OCI-LY7 (cell line): ENCODE data around the gene HACD3. TPM values are rescaled to one million over a fixed set of nuclear protein-coding genes. Genes with fewer than 3 reads are reported as not detected.

Experiments used
- BruUV-seq: library from RNA; stranded (reverse); fragments of 400-500 nt; replicated peaks from 2 replicates; lab custom pipeline; 2021; lab: Mats Ljungman, UMichigan
- CTCF ChIA-PET: fragments of 300-600 bp; sonication (Branson Sonifier 250); formaldehyde crosslinking; loops from one replicate; lab custom pipeline; 2022; ENCODE audit warnings: antibody characterized with exemption; ENCODE audit not compliant: unreplicated experiment; lab: Charles Lee
- POLR2A ChIA-PET: fragments of 300-600 bp; sonication (Branson Sonifier 250); formaldehyde crosslinking; loops from one replicate; lab custom pipeline; 2022; ENCODE audit warnings: antibody characterized with exemption; lab: Charles Lee
- DNase-seq: peaks from one replicate; pipeline ENCODE4 v3.0.0-alpha.2; 2015; ENCODE audit warnings: low spot score
- H2AFZ ChIP-seq: fragments of 200-600 bp; sonication (generic), shearing (Covaris generic); 2 replicates; pipeline ENCODE4 v1.6.1; 2014; ENCODE audit warnings: mild to moderate bottlenecking, antibody characterized with exemption, low read length, moderate library complexity
- H3K27ac ChIP-seq: fragments of 200-600 bp; sonication (generic); 2 replicates; pipeline ENCODE4 v1.5.1; 2014; ENCODE audit warnings: mixed run types, low read depth, mild to moderate bottlenecking, moderate library complexity, low read length, inconsistent platforms; ENCODE audit not compliant: poor library complexity, severe bottlenecking
- H3K36me3 ChIP-seq: fragments of 200-600 bp; sonication (generic); 2 replicates; pipeline ENCODE4 v1.6.1; 2014; ENCODE audit warnings: mild to moderate bottlenecking, antibody characterized with exemption, low read length, moderate library complexity, mixed read lengths; ENCODE audit not compliant: insufficient read depth
- H3K4me1 ChIP-seq: fragments of 200-600 bp; sonication (generic); 2 replicates; pipeline ENCODE4 v1.5.1; 2014; ENCODE audit warnings: mild to moderate bottlenecking, low read length; ENCODE audit not compliant: insufficient read depth, poor library complexity, severe bottlenecking
- H3K4me2 ChIP-seq: fragments of 200-600 bp; sonication (generic); 2 replicates; pipeline ENCODE4 v1.6.1; 2014; ENCODE audit warnings: mild to moderate bottlenecking, low read length
- H3K4me3 ChIP-seq: fragments of 200-600 bp; sonication (generic); 2 replicates; pipeline ENCODE4 v1.5.1; 2014; ENCODE audit warnings: mild to moderate bottlenecking, low read depth, low read length; ENCODE audit not compliant: poor library complexity, severe bottlenecking
- H3K79me2 ChIP-seq: fragments of 200-600 bp; sonication (generic); 2 replicates; pipeline ENCODE4 v1.6.1; 2016; ENCODE audit warnings: low read depth, mild to moderate bottlenecking, low read length, moderate library complexity, mixed read lengths; ENCODE audit not compliant: insufficient read depth
- H3K9me2 ChIP-seq: fragments of 200-600 bp; sonication (generic); 2 replicates; pipeline ENCODE4 v1.6.1; 2016; ENCODE audit warnings: mild to moderate bottlenecking, low read length, mixed read lengths; ENCODE audit not compliant: insufficient read depth
- H3K9me3 ChIP-seq: fragments of 200-600 bp; sonication (generic); 2 replicates; pipeline ENCODE4 v1.6.1; 2014; ENCODE audit warnings: mild to moderate bottlenecking, mixed run types, low read length, mixed read lengths
- H4K20me1 ChIP-seq: fragments of 200-600 bp; sonication (generic); 2 replicates; pipeline ENCODE4 v1.6.1; 2014; ENCODE audit warnings: mild to moderate bottlenecking, antibody characterized with exemption, low read length, moderate library complexity, mixed read lengths; ENCODE audit not compliant: insufficient read depth
- CTCF ChIP-seq: fragments of 200-600 bp; sonication (generic); conservative IDR thresholded peaks from 2 replicates; pipeline ENCODE4 v1.5.1; 2014; ENCODE audit warnings: mild to moderate bottlenecking, antibody characterized with exemption, low read length, moderate library complexity, mixed read lengths
- EZH2phosphoT487 ChIP-seq: fragments of 200-600 bp; sonication (generic); IDR thresholded peaks from 2 replicates; pipeline ENCODE4 v1.6.1; 2018; ENCODE audit warnings: low read depth, borderline replicate concordance, mild to moderate bottlenecking, mixed run types, antibody characterized with exemption, low read length, moderate library complexity, mixed read lengths
- intact Hi-C: fragments of 100-400 bp; cut with micrococcal nuclease; formaldehyde crosslinking; loops from one replicate; pipeline ENCODE4 v1.10.0; 2022; ENCODE audit not compliant: unreplicated experiment
- total RNA-seq, 2 experiments: library from RNA; depleted of rRNA in 1 of 2; stranded (reverse); fragments of >200 nt in 1 of 2; shearing (Covaris generic) in 1 of 2; gene quantifications; 2 replicates each; pipeline ENCODE4 v1.2.3, GENCODE V29; 2014 to 2022

Gene HACD3
- total RNA-seq, 2 experiments from 2014 or later, result 29.2 to 50.5 TPM

GRCh38 chr15:65595960-65596359 is 65.7 kb downstream of the HACD3 start:
- Histone ChIP-seq H3K4me1 (no peaks in the 10 kb centered on the region), H3K4me2 (no peak overlapping the region), H2AFZ (no peak overlapping the region), H3K79me2 (no peaks in the 10 kb centered on the region), H3K4me3 (no peak overlapping the region), H3K9me3 (no peaks in the 10 kb centered on the region), H3K9me2 (no peaks in the 10 kb centered on the region), H3K27ac (no peak overlapping the region), H4K20me1 (no peaks in the 10 kb centered on the region), H3K36me3 (peaks cover 92% of the 10 kb centered on the region)
- intact Hi-C loops, result no loop called here
- DNase-seq, result peak; percentile 57
- no TSS peak for BruUV-seq
- POLR2A ChIA-PET, result interaction anchor here (0.6 to 1.2 kb wide), 3 partner anchors 20 to 157 kb away, joined by 3 to 6 read pairs (median 5); no protein-coding TSS in a partner anchor
- TF ChIP-seq CTCF (peak; percentile 89), EZH2phosphoT487 (no peak)
- CTCF ChIA-PET, result interaction anchor here (1.2 kb wide), 1 partner anchor 14 kb away, joined by 3 read pairs; no protein-coding TSS in a partner anchor

- TF ChIP-seq EZH2phosphoT487 (no peak), CTCF (no peak)
- no peak for DNase-seq
- Histone ChIP-seq H3K4me1 (no peaks in the 10 kb centered on the region), H3K27ac (no peak overlapping the region), H2AFZ (no peak overlapping the region), H3K9me3 (no peaks in the 10 kb centered on the region), H3K36me3 (peaks cover 89% of the 10 kb centered on the region), H3K4me3 (no peak overlapping the region), H4K20me1 (no peaks in the 10 kb centered on the region), H3K79me2 (no peaks in the 10 kb centered on the region), H3K9me2 (no peaks in the 10 kb centered on the region), H3K4me2 (no peak overlapping the region)
- intact Hi-C loops, result no loop called here
- POLR2A ChIA-PET, result interaction anchor here (0.6 kb wide), 1 partner anchor 104 kb away, joined by 5 read pairs; no protein-coding TSS in a partner anchor
- CTCF ChIA-PET, result no interaction called here
- TSS peak; percentile 29 for BruUV-seq
Measured at GRCh38 chr15:65598468-65598867, 68.2 kb downstream of the HACD3 start.

- H3K36me3 ChIP-seq, result peaks cover 91% of the 10 kb centered on the region
- intact Hi-C loops, result no loop called here
- H4K20me1 ChIP-seq, result no peaks in the 10 kb centered on the region
- H3K79me2 ChIP-seq, result no peaks in the 10 kb centered on the region
- H3K4me1 ChIP-seq, result no peaks in the 10 kb centered on the region
- no peak overlapping the region for H3K4me2 ChIP-seq
- no TSS peak for BruUV-seq
- ChIA-PET CTCF (interaction anchor here (0.6 kb wide), 1 partner anchor 313 kb away, joined by 3 read pairs; no protein-coding TSS in a partner anchor), POLR2A (no interaction called here)
- no peaks in the 10 kb centered on the region for H3K9me3 ChIP-seq
- no peak for DNase-seq
- H3K4me3 ChIP-seq, result no peak overlapping the region
- TF ChIP-seq EZH2phosphoT487 (no peak), CTCF (no peak)
- H2AFZ ChIP-seq, result no peak overlapping the region
- no peaks in the 10 kb centered on the region for H3K9me2 ChIP-seq
- H3K27ac ChIP-seq, result no peak overlapping the region
Measured at GRCh38 chr15:65599677-65600076, 69.4 kb downstream of the HACD3 start.
